Colonic mucosa (tissue), 4 donors: ENCODE measurements around the gene ECHS1. TPM values are rescaled to one million over a fixed set of nuclear protein-coding genes. Genes with fewer than 3 reads are reported as not detected.
"Not testable (repeated sequence)": the region's sequence is repeated elsewhere in the genome, so short reads cannot be mapped to it uniquely, and the experiment has no call there.

Experiments used
- DNase-seq: peaks from one replicate; pipeline ENCODE4 v3.0.0-alpha.2; 2020
- H3K27ac ChIP-seq: fragments of 200-600 bp; one replicate; pipeline ENCODE4 v1.8.0; 2021
- H3K27me3 ChIP-seq: fragments of 200-600 bp; one replicate; pipeline ENCODE4 v1.8.0; 2021
- H3K36me3 ChIP-seq: fragments of 200-600 bp; one replicate; pipeline ENCODE4 v1.8.0; 2021
- H3K4me1 ChIP-seq: fragments of 200-600 bp; one replicate; pipeline ENCODE4 v1.8.0; 2021; ENCODE audit warnings: mild to moderate bottlenecking
- H3K4me3 ChIP-seq: fragments of 200-600 bp; one replicate; pipeline ENCODE4 v1.8.0; 2021
- H3K9ac ChIP-seq, 2 donors: one replicate each; pipeline ENCODE4 v1.7.0; 2013; ENCODE audit warnings: control low read depth in 2 of 2, low read depth in 2 of 2, low read length in 2 of 2
- H3K9me3 ChIP-seq: fragments of 200-600 bp; one replicate; pipeline ENCODE4 v1.8.0; 2021
- intact Hi-C: fragments of 100-400 bp; cut with DNase I; formaldehyde crosslinking; loops from one replicate; pipeline ENCODE4 v1.14.1; 2022
- total RNA-seq, 2 donors: library from RNA; stranded (reverse); fragmentation: NEBNext Ultra II Directional in 1 of 2; extraction: Animal tissue kit (Norgen Biotek cat#: 25700) in 1 of 2; gene quantifications; one replicate each; pipeline ENCODE4 v1.2.1, GENCODE V29; 2021
- TF ChIP-seq, protein P1 (sequence below): fragments of 200-600 bp; IDR thresholded peaks from one replicate; pipeline ENCODE4 v1.8.0; 2022; ENCODE audit warnings: antibody characterized with exemption, mild to moderate bottlenecking
- donor health status: healthy.
- donor health status: DM: no; HTN: no; CAD: no.
- donor health status: DM: no; HTN: no; CAD: no.

Gene ECHS1
- total RNA-seq, 2 donors from 2014 or later, result 188 to 214 TPM

DNA sequence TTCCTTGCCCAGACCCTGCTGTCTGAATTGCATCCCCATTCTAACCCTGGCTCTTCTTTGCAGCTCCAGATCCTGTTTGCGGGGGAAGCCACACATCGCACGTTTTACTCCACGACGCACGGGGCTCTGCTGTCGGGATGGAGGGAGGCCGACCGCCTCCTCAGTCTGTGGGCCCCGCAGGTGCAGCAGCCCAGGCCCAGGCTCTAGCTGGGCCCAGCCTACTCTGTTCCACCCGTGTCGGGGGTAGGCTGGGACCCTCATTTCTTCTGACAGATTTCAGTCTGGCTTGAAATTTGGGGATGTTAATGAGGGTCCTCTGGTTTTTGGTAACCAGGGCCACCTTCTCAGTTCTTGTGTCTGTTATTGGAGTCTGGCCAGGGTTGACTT is 18.1 kb upstream of the ECHS1 start:
- Histone ChIP-seq H3K9me3 (no peaks in the 10 kb centered on the region), H3K27ac (no peak overlapping the region), H3K4me1 (peaks cover 8% of the 10 kb centered on the region), H3K4me3 (no peak overlapping the region), H3K27me3 (no peaks in the 10 kb centered on the region), H3K36me3 (no peaks in the 10 kb centered on the region), H3K9ac (no peak overlapping the region)
- DNase-seq, result no peak
- TF ChIP-seq, protein P1, sequence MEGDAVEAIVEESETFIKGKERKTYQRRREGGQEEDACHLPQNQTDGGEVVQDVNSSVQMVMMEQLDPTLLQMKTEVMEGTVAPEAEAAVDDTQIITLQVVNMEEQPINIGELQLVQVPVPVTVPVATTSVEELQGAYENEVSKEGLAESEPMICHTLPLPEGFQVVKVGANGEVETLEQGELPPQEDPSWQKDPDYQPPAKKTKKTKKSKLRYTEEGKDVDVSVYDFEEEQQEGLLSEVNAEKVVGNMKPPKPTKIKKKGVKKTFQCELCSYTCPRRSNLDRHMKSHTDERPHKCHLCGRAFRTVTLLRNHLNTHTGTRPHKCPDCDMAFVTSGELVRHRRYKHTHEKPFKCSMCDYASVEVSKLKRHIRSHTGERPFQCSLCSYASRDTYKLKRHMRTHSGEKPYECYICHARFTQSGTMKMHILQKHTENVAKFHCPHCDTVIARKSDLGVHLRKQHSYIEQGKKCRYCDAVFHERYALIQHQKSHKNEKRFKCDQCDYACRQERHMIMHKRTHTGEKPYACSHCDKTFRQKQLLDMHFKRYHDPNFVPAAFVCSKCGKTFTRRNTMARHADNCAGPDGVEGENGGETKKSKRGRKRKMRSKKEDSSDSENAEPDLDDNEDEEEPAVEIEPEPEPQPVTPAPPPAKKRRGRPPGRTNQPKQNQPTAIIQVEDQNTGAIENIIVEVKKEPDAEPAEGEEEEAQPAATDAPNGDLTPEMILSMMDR, result no peak
- intact Hi-C loops, result no loop called here

DNA sequence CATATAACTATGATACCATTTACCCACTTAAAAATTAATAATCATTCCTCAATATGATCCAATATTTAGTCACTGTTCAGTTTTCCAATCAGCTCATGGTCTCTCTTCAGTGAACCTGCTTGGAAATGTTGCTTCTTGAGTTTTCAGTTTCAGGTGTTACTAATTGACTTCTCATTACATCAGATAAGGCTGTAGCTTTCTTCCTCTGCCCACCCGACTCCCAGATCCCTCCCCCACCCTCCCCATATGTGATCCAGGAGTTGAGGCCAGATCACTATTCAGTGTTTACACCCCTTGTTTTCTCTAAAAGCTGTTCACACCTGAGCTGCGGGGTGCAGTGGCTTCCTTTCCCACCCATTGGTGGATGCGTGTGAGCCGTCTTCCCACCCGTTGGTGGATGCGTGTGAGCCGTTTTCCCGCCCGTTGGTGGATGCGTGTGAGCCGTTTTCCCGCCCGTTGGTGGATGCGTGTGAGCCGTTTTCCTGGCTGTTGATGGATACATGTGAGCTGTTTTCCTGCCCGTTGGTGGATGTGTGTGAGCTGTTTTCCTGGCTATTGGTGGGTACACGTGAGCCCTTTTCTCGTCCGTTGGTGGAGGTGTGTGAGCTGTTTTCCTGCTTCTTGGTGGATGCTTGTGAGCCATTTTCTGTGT is 17.6 kb upstream of the ECHS1 start:
- peak overlapping the region; percentile 17 for H3K27ac ChIP-seq
- no peak overlapping the region for H3K4me3 ChIP-seq
- peaks cover 8% of the 10 kb centered on the region for H3K4me1 ChIP-seq
- intact Hi-C loops, result no loop called here
- TF ChIP-seq, protein P1, result no peak
- H3K36me3 ChIP-seq, result no peaks in the 10 kb centered on the region
- DNase-seq, result no peak
- no peak overlapping the region for H3K9ac ChIP-seq
- no peaks in the 10 kb centered on the region for H3K9me3 ChIP-seq
- no peaks in the 10 kb centered on the region for H3K27me3 ChIP-seq

DNA sequence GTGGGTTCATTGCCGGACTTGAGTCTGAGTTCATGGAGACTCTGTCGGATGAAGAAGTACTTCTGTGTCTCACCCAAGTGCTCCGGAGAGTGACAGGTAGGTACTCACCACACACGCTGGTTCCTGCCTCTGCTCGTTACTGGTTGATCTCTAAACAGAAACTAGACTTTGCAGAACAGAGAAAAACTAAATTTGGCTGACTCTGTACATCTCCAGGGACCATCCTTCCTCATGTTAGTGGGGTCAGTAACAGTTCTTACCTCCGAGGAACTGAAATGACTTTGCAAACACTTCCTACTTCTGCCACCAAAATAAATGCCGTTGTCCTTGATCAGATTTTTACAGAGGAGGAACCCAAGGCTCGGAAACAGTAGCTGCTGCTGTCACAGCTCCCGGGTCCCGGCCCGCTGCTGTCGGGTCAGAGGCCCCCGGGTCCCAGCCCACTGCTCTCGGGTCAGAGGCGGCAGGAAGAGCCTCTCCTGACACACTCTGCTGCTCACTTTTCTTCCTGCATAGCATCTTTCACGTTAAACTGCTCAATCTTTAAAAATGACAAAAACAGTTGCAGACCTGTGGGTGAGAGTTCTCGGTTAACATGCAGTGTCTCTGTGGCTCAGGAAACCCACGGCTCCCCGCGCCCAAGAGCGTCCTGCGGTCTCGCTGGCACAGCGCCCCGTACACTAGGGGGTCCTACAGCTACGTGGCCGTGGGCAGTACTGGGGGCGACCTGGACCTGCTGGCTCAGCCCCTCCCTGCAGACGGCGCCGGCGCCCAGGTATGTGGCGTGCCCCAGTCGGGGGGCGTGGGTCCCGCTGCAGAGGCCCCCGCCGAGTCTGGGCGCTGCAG is 16.0 kb upstream of the ECHS1 start:
- H3K27me3 ChIP-seq, result no peaks in the 10 kb centered on the region
- H3K9ac ChIP-seq, result peak overlapping the region in 1 of 2 donors; percentile 16
- peak overlapping the region; percentile 7 for H3K4me3 ChIP-seq
- no peaks in the 10 kb centered on the region for H3K4me1 ChIP-seq
- TF ChIP-seq, protein P1, result no peak
- no peaks in the 10 kb centered on the region for H3K36me3 ChIP-seq
- no peaks in the 10 kb centered on the region for H3K9me3 ChIP-seq
- intact Hi-C loops, result no loop called here
- DNase-seq, result no peak
- peak overlapping the region; percentile 72 for H3K27ac ChIP-seq

DNA sequence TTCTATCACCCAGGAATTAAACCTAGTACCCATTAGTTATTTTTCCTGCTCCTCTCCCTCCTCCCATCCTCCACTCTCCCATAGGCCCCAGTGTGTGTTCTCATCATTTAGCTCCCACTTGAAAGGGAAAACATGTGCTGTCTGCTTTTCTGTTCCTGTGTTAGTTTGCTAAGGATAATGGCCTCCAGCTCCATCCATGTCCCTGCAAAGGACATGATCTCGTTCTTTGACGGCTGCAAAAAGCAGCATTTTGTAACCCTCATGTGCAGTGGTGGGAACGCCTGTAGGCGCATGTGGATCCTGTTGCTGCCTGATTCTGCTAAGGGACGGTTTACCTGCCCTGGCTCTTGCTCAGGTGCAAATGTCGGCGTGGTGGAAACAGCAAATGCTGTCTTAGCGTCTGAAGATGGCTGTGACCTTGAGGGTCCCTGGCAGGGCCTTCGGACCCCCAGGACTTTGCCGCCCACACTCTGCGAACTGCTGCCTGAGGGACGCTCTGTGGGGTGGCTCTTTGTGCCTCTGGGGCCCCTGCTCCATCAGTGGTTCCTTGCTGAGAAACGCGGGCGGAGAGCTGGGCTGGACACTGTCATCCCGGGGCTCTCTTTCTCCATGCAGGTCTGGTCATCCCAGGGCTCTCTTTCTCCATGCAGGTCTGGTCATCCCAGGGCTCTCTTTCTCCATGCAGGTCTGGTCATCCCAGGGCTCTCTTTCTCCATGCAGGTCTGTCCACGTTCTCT is 15.2 kb upstream of the ECHS1 start:
- TF ChIP-seq, protein P1, result no peak
- H3K27ac ChIP-seq, result no peak overlapping the region
- intact Hi-C loops, result no loop called here
- no peaks in the 10 kb centered on the region for H3K4me1 ChIP-seq
- no peaks in the 10 kb centered on the region for H3K27me3 ChIP-seq
- no peak overlapping the region for H3K4me3 ChIP-seq
- peak overlapping the region in 1 of 2 donors; percentile 56 for H3K9ac ChIP-seq
- no peak for DNase-seq
- no peaks in the 10 kb centered on the region for H3K36me3 ChIP-seq
- H3K9me3 ChIP-seq, result no peaks in the 10 kb centered on the region

DNA sequence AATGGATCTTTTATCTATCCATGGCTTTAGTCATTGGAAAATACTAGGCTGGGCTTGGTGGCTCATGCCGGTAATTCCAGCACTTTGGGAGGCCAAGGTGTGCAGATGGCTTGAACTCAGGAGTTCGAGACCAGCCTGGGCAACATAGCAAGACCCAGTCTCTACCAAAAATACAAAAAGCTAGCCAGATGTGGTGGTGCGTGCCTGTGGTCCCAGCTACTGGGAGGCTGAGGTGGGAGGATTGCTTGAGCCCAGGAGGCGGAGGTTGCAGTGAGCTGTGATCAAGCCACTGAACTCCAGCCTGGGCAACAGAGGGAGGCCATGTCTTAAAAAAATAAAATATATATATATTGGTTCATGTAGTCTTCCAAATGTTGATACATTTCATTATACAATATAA is 13.8 kb upstream of the ECHS1 start:
- DNase-seq, H3K4me1 ChIP-seq, H3K27me3 ChIP-seq, intact Hi-C loops, H3K9ac ChIP-seq, H3K36me3 ChIP-seq, H3K9me3 ChIP-seq, H3K27ac ChIP-seq, H3K4me3 ChIP-seq: not testable (repeated sequence)
